ENCODE results near the gene ST6GALNAC3. TPM values are rescaled to one million over a fixed set of nuclear protein-coding genes. Genes with fewer than 3 reads are reported as not detected.

The ST6GALNAC3 gene
- total and polyA plus RNA-seq, 2 donors: 1.2 to 1.8 TPM

DNA sequence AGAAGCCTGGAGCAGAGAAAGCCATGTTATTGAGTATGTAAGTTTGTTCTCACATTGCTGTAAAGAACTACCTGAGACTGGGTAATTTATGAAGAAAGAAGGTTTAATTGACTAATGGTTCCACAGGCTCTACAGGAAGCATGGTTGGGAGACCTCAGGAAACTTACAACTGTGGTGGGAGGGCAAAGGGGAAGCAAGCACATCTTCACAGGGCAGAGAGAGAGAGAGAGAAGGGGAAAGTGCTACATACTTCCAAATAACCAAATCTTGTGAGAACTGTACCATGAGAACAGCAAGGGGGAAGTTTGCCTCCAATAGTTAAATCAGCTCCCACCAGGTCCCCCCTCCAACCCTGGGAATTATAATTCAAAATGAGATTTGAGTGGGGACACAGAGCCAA is 302.7 kb downstream of the ST6GALNAC3 start:
- H3K4me3 ChIP-seq (ENCODE audit: low read length in 2 of 2): no peak overlapping the region
- no peaks in the 10 kb centered on the region for H3K36me3 ChIP-seq (ENCODE audit: control insufficient read depth in 2 of 2, insufficient read depth in 2 of 2, low read length in 1 of 2)
- no peaks in the 10 kb centered on the region for H3K9me3 ChIP-seq (ENCODE audit: control insufficient read depth in 2 of 2, insufficient read depth in 1 of 2, low read length in 1 of 2)
- H3K27me3 ChIP-seq (ENCODE audit: control insufficient read depth in 2 of 2, insufficient read depth in 1 of 2, low read length in 1 of 2): no peaks in the 10 kb centered on the region
- no peaks in the 10 kb centered on the region for H3K4me1 ChIP-seq (ENCODE audit: control insufficient read depth in 2 of 2, insufficient read depth in 2 of 2, low read length in 2 of 2)
- no peak for DNase-seq (ENCODE audit: low read depth in 6 of 9, low spot score in 9 of 9)
- H3K27ac ChIP-seq (ENCODE audit: low read depth in 1 of 2, low read length in 1 of 2): no peak overlapping the region

DNA sequence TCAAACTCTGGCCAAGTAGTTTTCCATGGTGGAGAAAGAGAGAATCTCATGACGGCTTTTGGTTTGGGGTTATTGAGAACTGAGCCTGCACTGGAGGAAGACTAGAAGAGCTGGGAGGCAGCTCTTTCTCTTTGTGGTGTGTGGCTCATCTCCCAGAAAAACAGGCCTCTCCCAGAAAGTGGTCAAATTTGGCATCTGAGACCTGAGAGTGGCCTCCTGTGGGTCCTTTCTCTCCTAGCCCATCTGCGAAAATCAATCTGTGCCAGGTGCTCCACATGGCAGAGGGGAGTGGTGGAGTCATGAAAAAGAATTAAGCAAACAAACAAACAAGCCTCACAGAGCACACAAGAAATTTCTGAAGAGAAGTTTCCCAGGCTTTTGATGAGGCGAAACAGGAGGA is 305.0 kb downstream of the ST6GALNAC3 start:
- Histone ChIP-seq H3K36me3 (ENCODE audit: control insufficient read depth in 2 of 2, insufficient read depth in 2 of 2, low read length in 1 of 2) (no peaks in the 10 kb centered on the region), H3K9me3 (ENCODE audit: control insufficient read depth in 2 of 2, insufficient read depth in 1 of 2, low read length in 1 of 2) (no peaks in the 10 kb centered on the region), H3K27ac (ENCODE audit: low read depth in 1 of 2, low read length in 1 of 2) (no peak overlapping the region), H3K4me3 (ENCODE audit: low read length in 2 of 2) (no peak overlapping the region), H3K4me1 (ENCODE audit: control insufficient read depth in 2 of 2, insufficient read depth in 2 of 2, low read length in 2 of 2) (no peaks in the 10 kb centered on the region), H3K27me3 (ENCODE audit: control insufficient read depth in 2 of 2, insufficient read depth in 1 of 2, low read length in 1 of 2) (no peaks in the 10 kb centered on the region)
- 95% methylated on average over 3 of the region's 3 CpGs for WGBS
- DNase-seq (ENCODE audit: low read depth in 6 of 9, low spot score in 9 of 9): no peak

DNA sequence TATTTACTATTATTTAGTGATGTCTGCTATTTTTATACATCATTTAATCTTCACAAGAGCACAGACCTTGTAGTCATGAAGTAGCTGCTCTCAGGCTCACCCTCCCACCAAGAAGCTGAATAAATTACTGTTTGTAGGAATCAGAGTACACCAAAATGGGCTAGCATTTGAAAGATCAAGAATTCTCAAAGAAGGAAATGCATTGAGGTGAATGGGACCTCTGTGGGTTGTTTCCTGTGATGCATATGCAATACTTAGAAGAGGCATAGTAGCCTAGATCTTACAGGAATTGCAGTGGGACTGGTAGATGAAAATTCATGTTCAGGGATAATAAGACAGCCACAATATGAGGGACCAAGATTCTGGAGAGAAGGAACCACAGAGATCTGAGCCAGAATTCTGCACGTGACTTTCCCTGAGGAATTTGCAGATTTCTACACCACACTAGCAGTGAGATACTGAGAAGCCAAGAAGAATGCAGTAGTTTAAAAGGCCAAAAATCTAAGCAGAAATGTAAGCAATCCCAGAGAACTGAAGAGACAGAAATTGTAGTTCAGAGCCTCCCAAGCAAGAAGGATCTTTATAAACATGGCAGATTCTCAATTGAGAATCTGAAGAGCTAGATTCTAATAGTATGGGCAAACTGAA is 307.0 kb downstream of the ST6GALNAC3 start:
- WGBS: 27% methylated on average over 1 of the region's 1 CpG
- Histone ChIP-seq H3K27ac (ENCODE audit: low read depth in 1 of 2, low read length in 1 of 2) (no peak overlapping the region), H3K9me3 (ENCODE audit: control insufficient read depth in 2 of 2, insufficient read depth in 1 of 2, low read length in 1 of 2) (no peaks in the 10 kb centered on the region), H3K27me3 (ENCODE audit: control insufficient read depth in 2 of 2, insufficient read depth in 1 of 2, low read length in 1 of 2) (no peaks in the 10 kb centered on the region), H3K4me3 (ENCODE audit: low read length in 2 of 2) (no peak overlapping the region), H3K36me3 (ENCODE audit: control insufficient read depth in 2 of 2, insufficient read depth in 2 of 2, low read length in 1 of 2) (no peaks in the 10 kb centered on the region), H3K4me1 (ENCODE audit: control insufficient read depth in 2 of 2, insufficient read depth in 2 of 2, low read length in 2 of 2) (no peaks in the 10 kb centered on the region)
- DNase-seq (ENCODE audit: low read depth in 6 of 9, low spot score in 9 of 9): no peak

DNA sequence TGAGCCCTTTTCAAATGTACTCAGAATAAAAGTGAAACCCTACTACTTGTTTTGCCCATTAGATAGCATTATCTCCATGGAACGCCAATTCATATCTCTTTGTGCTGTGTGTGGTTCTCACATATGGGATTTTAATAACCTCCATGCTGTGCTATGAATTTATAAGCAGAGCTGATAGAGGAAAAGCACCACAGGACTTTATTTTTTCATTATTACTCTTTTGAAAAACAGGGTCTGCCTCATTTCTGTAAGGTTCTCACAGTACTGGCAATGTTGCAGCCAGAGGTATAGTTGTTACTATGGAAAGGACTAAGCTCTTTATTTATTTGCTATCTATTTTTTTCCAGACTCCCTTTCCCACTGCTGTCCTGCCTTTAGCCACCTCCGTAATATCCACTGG is 313.7 kb downstream of the ST6GALNAC3 start:
- no peak for DNase-seq (ENCODE audit: low read depth in 6 of 9, low spot score in 9 of 9)
- Histone ChIP-seq H3K4me1 (ENCODE audit: control insufficient read depth in 2 of 2, insufficient read depth in 2 of 2, low read length in 2 of 2) (no peaks in the 10 kb centered on the region), H3K9me3 (ENCODE audit: control insufficient read depth in 2 of 2, insufficient read depth in 1 of 2, low read length in 1 of 2) (no peaks in the 10 kb centered on the region), H3K36me3 (ENCODE audit: control insufficient read depth in 2 of 2, insufficient read depth in 2 of 2, low read length in 1 of 2) (no peaks in the 10 kb centered on the region), H3K27ac (ENCODE audit: low read depth in 1 of 2, low read length in 1 of 2) (no peak overlapping the region), H3K27me3 (ENCODE audit: control insufficient read depth in 2 of 2, insufficient read depth in 1 of 2, low read length in 1 of 2) (no peaks in the 10 kb centered on the region), H3K4me3 (ENCODE audit: low read length in 2 of 2) (no peak overlapping the region)
- 94% methylated on average over 2 of the region's 2 CpGs for WGBS

DNA sequence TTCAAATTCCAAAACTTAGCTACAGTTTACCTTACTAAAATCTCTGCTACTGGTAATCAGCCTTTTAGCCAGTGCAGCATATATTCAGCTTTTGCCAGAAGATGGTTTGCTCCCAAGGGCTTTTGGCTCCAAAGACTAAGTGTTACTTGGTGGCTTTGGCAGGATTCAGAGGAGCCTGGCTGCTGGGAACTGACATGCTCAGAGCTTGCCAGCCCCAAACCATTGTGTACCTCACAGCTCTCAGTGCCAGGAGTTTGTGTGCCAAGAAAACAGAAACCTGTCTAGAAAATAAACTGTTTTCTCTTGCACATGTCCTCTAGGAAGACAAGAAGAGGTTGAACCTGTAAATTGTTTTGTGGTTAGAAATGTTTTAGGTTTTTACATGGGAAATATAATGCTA is 315.9 kb downstream of the ST6GALNAC3 start:
- DNase-seq (ENCODE audit: low read depth in 6 of 9, low spot score in 9 of 9): no peak
- Histone ChIP-seq H3K9me3 (ENCODE audit: control insufficient read depth in 2 of 2, insufficient read depth in 1 of 2, low read length in 1 of 2) (no peaks in the 10 kb centered on the region), H3K4me3 (ENCODE audit: low read length in 2 of 2) (no peak overlapping the region), H3K4me1 (ENCODE audit: control insufficient read depth in 2 of 2, insufficient read depth in 2 of 2, low read length in 2 of 2) (no peaks in the 10 kb centered on the region), H3K36me3 (ENCODE audit: control insufficient read depth in 2 of 2, insufficient read depth in 2 of 2, low read length in 1 of 2) (no peaks in the 10 kb centered on the region), H3K27ac (ENCODE audit: low read depth in 1 of 2, low read length in 1 of 2) (no peak overlapping the region), H3K27me3 (ENCODE audit: control insufficient read depth in 2 of 2, insufficient read depth in 1 of 2, low read length in 1 of 2) (no peaks in the 10 kb centered on the region)

DNA sequence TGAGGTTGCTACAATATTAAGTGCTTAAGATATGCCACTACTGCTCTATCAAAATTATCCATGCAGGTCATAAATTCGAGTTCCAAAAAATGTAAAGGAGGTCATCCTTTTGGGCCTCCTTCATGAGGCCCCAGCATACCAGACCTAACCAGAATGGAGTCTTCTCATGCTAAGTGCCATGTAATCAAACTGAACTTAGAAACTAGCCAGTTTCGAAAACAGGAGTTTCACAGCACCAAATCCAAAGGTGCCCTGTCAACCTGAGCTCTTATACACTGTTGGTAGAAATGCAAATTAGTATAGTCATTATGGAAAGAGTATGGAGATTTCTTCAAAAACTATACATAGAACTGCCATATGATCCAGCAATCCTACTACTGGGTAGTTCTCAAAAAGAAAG is 320.5 kb downstream of the ST6GALNAC3 start:
- DNase-seq (ENCODE audit: low read depth in 6 of 9, low spot score in 9 of 9): no peak
- Histone ChIP-seq H3K27me3 (ENCODE audit: control insufficient read depth in 2 of 2, insufficient read depth in 1 of 2, low read length in 1 of 2) (no peaks in the 10 kb centered on the region), H3K27ac (ENCODE audit: low read depth in 1 of 2, low read length in 1 of 2) (no peak overlapping the region), H3K4me1 (ENCODE audit: control insufficient read depth in 2 of 2, insufficient read depth in 2 of 2, low read length in 2 of 2) (no peaks in the 10 kb centered on the region), H3K4me3 (ENCODE audit: low read length in 2 of 2) (no peak overlapping the region), H3K9me3 (ENCODE audit: control insufficient read depth in 2 of 2, insufficient read depth in 1 of 2, low read length in 1 of 2) (no peaks in the 10 kb centered on the region), H3K36me3 (ENCODE audit: control insufficient read depth in 2 of 2, insufficient read depth in 2 of 2, low read length in 1 of 2) (no peaks in the 10 kb centered on the region)
- WGBS: 88% methylated on average over 2 of the region's 2 CpGs

DNA sequence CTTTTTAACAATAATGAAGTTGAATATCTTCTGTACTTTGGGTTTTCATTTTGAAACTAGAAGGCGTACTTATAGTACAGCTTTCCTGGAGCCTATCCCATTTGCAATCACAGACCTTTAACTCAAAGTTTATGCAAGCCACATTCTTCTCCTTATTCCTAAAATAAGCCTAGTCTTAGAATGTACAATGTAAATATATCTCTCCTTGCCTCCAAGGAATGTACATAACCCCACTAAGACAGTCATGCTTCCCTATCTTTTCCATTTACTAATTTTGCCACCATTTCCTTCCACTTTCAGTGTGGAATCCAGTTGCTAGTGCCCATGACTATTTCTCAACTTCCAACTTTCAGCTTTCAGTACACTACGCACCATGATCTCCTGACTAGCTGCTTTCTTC is 327.6 kb downstream of the ST6GALNAC3 start:
- DNase-seq (ENCODE audit: low read depth in 6 of 9, low spot score in 9 of 9): no peak

DNA sequence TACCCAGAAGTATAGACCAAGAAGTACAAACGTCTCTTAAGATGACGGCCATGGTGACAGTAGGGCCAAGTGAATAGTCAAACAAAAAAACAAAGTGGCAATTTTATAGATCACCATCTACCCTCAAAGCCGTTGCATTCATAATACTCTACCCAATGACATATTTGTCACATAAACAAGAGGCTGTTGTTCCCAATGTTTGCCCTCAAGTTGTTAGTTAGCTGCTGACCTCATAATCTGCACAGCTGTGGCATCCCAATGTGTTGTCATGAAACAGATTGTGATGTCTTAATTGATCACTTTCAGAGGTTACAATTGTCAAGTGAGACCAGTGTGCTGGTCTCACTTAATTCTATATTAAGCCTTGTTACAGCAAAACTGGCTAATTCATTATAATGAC is 333.8 kb downstream of the ST6GALNAC3 start:
- no peak overlapping the region for H3K27ac ChIP-seq (ENCODE audit: low read depth in 1 of 2, low read length in 1 of 2)
- H3K36me3 ChIP-seq (ENCODE audit: control insufficient read depth in 2 of 2, insufficient read depth in 2 of 2, low read length in 1 of 2): no peaks in the 10 kb centered on the region
- no peaks in the 10 kb centered on the region for H3K4me1 ChIP-seq (ENCODE audit: control insufficient read depth in 2 of 2, insufficient read depth in 2 of 2, low read length in 2 of 2)
- H3K4me3 ChIP-seq (ENCODE audit: low read length in 2 of 2): no peak overlapping the region
- WGBS: 94% methylated on average over 3 of the region's 3 CpGs
- no peaks in the 10 kb centered on the region for H3K27me3 ChIP-seq (ENCODE audit: control insufficient read depth in 2 of 2, insufficient read depth in 1 of 2, low read length in 1 of 2)
- no peak for DNase-seq (ENCODE audit: low read depth in 6 of 9, low spot score in 9 of 9)
- H3K9me3 ChIP-seq (ENCODE audit: control insufficient read depth in 2 of 2, insufficient read depth in 1 of 2, low read length in 1 of 2): no peaks in the 10 kb centered on the region

More for the DNA sequence above, 327.6 kb downstream of the ST6GALNAC3 start:
- Histone ChIP-seq H3K4me1 (ENCODE audit: control insufficient read depth in 2 of 2, insufficient read depth in 2 of 2, low read length in 2 of 2) (no peaks in the 10 kb centered on the region), H3K27me3 (ENCODE audit: control insufficient read depth in 2 of 2, insufficient read depth in 1 of 2, low read length in 1 of 2) (no peaks in the 10 kb centered on the region), H3K9me3 (ENCODE audit: control insufficient read depth in 2 of 2, insufficient read depth in 1 of 2, low read length in 1 of 2) (no peaks in the 10 kb centered on the region), H3K36me3 (ENCODE audit: control insufficient read depth in 2 of 2, insufficient read depth in 2 of 2, low read length in 1 of 2) (no peaks in the 10 kb centered on the region), H3K27ac (ENCODE audit: low read depth in 1 of 2, low read length in 1 of 2) (no peak overlapping the region), H3K4me3 (ENCODE audit: low read length in 2 of 2) (no peak overlapping the region)
- 97% methylated on average over 2 of the region's 2 CpGs for WGBS

DNA sequence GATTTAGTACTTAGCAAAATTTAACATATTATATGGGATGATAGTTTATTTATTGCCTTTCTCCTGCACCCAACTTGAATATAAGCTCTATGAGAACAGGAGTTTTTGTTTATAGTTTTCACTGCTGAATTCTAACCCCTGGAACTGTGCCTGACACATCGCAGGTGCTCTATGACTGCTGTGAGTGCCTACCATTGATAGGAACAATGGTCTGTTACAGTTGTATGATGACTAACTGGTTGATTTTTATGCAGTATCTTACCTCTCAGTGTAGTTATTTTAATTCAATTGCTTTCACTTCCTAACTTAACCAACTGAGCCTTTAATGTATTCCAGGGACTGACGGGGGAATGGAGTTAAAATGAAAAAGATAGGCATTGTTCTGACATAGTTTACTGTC is 336.0 kb downstream of the ST6GALNAC3 start:
- DNase-seq (ENCODE audit: low read depth in 6 of 9, low spot score in 9 of 9): no peak
- Histone ChIP-seq H3K9me3 (ENCODE audit: control insufficient read depth in 2 of 2, insufficient read depth in 1 of 2, low read length in 1 of 2) (no peaks in the 10 kb centered on the region), H3K36me3 (ENCODE audit: control insufficient read depth in 2 of 2, insufficient read depth in 2 of 2, low read length in 1 of 2) (no peaks in the 10 kb centered on the region), H3K27ac (ENCODE audit: low read depth in 1 of 2, low read length in 1 of 2) (no peak overlapping the region), H3K4me1 (ENCODE audit: control insufficient read depth in 2 of 2, insufficient read depth in 2 of 2, low read length in 2 of 2) (no peaks in the 10 kb centered on the region), H3K27me3 (ENCODE audit: control insufficient read depth in 2 of 2, insufficient read depth in 1 of 2, low read length in 1 of 2) (no peaks in the 10 kb centered on the region), H3K4me3 (ENCODE audit: low read length in 2 of 2) (no peak overlapping the region)
- WGBS: 97% methylated on average over 2 of the region's 2 CpGs

DNA sequence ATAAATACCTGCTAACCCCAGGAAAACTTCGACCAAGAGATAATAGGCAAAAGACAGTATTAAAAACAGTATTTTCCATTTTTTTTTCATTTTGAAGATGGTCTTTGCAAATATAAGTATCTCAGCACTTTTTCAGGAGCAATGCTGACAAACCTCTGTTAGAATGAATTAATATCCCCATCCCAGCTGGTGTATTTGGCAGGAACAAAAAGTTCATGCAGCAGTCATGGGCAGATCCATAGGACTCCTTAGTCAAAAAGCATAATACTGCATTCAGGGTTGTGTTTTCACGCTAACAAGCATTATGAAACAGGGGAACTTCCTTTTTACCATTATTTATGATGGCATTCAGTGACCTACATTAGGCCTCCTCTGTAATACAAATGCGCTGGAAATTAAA is 344.0 kb downstream of the ST6GALNAC3 start:
- Histone ChIP-seq H3K4me1 (ENCODE audit: control insufficient read depth in 2 of 2, insufficient read depth in 2 of 2, low read length in 2 of 2) (no peaks in the 10 kb centered on the region), H3K4me3 (ENCODE audit: low read length in 2 of 2) (no peak overlapping the region), H3K27me3 (ENCODE audit: control insufficient read depth in 2 of 2, insufficient read depth in 1 of 2, low read length in 1 of 2) (no peaks in the 10 kb centered on the region), H3K9me3 (ENCODE audit: control insufficient read depth in 2 of 2, insufficient read depth in 1 of 2, low read length in 1 of 2) (no peaks in the 10 kb centered on the region), H3K27ac (ENCODE audit: low read depth in 1 of 2, low read length in 1 of 2) (no peak overlapping the region), H3K36me3 (ENCODE audit: control insufficient read depth in 2 of 2, insufficient read depth in 2 of 2, low read length in 1 of 2) (no peaks in the 10 kb centered on the region)
- WGBS: 81% methylated on average over 3 of the region's 3 CpGs
- DNase-seq (ENCODE audit: low read depth in 6 of 9, low spot score in 9 of 9): no peak
